Measurements from ENCODE around the gene MIER3. TPM values are rescaled to one million over a fixed set of nuclear protein-coding genes. Genes with fewer than 3 reads are reported as not detected.

The MIER3 gene
- total and polyA plus RNA-seq, 2 of the 13 experiments (the other 11 are each of a cell fraction or from before 2014, with no cell fraction given): 14.6 to 38.8 TPM

- no peak for TF ChIP-seq ZBTB49 (CRISPR knock-in tag; IDR thresholded peaks at IDR 0.05; ENCODE audit: borderline replicate concordance)
- TF ChIP-seq MIXL1 (CRISPR knock-in tag; IDR thresholded peaks at IDR 0.05): peak; percentile 69; the same call in 1 of the 2 replicates
- TF ChIP-seq AHDC1 (CRISPR knock-in tag; IDR thresholded peaks at IDR 0.05; ENCODE audit: borderline replicate concordance): no peak
- TF ChIP-seq AFF4 (CRISPR knock-in tag; IDR thresholded peaks at IDR 0.05): no peak
- peak; percentile 57 for TF ChIP-seq CEBPG (CRISPR knock-in tag; IDR thresholded peaks at IDR 0.05)
- TF ChIP-seq ELF3 (CRISPR knock-in tag; IDR thresholded peaks at IDR 0.05): 0 out of 2 replicates have a peak, but pooled peaks have one; percentile 17
- TF ChIP-seq ZNF24 (IDR thresholded peaks at IDR 0.05): 0 out of 2 replicates have a peak, but pooled peaks have one; percentile 16
- TF ChIP-seq NFYB (CRISPR knock-in tag; IDR thresholded peaks at IDR 0.05): no peak
- no peak for TF ChIP-seq ZNF451 (CRISPR knock-in tag; IDR thresholded peaks at IDR 0.05)
- no peak for TF ChIP-seq ZNF225 (CRISPR knock-in tag; IDR thresholded peaks at IDR 0.05)
- TF ChIP-seq ZNF30 (CRISPR knock-in tag; IDR thresholded peaks at IDR 0.05): no peak
- TF ChIP-seq ZNF747 (CRISPR knock-in tag; IDR thresholded peaks at IDR 0.05; ENCODE audit: borderline replicate concordance): no peak
- TF ChIP-seq CTCF (CRISPR knock-in tag; IDR thresholded peaks at IDR 0.05): peak; percentile 79
- TF ChIP-seq ZNF207 (IDR thresholded peaks at IDR 0.05; ENCODE audit: borderline replicate concordance): no peak
- no peak for TF ChIP-seq HOXA3 (CRISPR knock-in tag; IDR thresholded peaks at IDR 0.05)
- TF ChIP-seq ZNF547 (CRISPR knock-in tag; IDR thresholded peaks at IDR 0.05): no peak
- TF ChIP-seq POLR2AphosphoS5 (IDR thresholded peaks at IDR 0.05; ENCODE audit: low read depth, low read length): no peak
These were observed 50.9 kb downstream of the MIER3 start (continued) for GRCh38 chr5:56900858-56901578.
